AG09309 (cell line): ENCODE data around the gene CTSL.

Experiments used
- DNase-seq: peaks from one replicate; pipeline ENCODE4 v3.0.0-alpha.2; 2010; ENCODE audit warnings: low read depth
- H3K4me3 ChIP-seq: 2 replicates; pipeline ENCODE4 v1.5.1; 2011; ENCODE audit warnings: mild to moderate bottlenecking, low read depth, low read length, moderate library complexity; ENCODE audit not compliant: control insufficient read depth
- CTCF ChIP-seq: IDR thresholded peaks from 2 replicates; pipeline ENCODE4 v1.5.1; 2011; ENCODE audit warnings: mild to moderate bottlenecking, low read depth, low read length, inconsistent platforms; ENCODE audit not compliant: insufficient read depth, control insufficient read depth; ENCODE audit errors: missing control alignments

The CTSL gene

GRCh38 chr9:87682618-87683017 lies 43.3 kb upstream of the CTSL start:
- H3K4me3 ChIP-seq: no peak overlapping the region
- DNase-seq: no peak
- no peak for TF ChIP-seq CTCF

- TF ChIP-seq CTCF: no peak
Observed at GRCh38 chr9:87683751-87684626, 41.9 kb upstream of the CTSL start.

DNA sequence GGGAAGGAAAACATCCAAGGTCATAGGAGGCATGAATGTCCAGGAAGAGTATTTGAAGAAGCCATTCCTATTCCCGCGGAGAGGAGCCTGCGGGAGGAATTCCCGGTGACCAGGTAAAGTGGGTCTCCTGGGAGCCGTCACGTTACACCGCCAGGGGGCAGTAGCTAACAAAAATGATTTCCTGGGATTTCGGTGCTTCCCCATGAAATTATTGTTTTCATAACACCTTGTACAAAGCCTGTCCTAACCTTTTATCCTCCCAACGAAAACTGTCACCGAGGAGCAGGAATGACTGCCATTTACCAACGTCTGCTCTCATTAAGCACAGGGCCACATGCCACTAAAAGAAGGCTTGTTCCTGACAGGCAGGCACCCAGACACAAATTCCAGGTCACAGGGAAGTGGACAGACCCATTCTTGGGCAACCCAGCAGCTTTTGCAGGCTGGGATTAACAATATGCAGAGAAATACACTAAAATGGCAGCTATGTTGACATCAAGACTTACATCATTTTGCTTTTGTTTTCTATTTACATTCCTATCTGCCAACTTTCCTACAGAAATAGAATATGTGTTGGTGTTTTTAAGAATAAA lies 41.2 kb upstream of the CTSL start:
- no peak overlapping the region for H3K4me3 ChIP-seq
- TF ChIP-seq CTCF: peak; percentile 77
- DNase-seq: no peak

More at GRCh38 chr9:87683751-87684626, 41.9 kb upstream of the CTSL start:
- H3K4me3 ChIP-seq: no peak overlapping the region
- DNase-seq: no peak

GRCh38 chr9:87685441-87685840 lies 40.5 kb upstream of the CTSL start:
- no peak overlapping the region for H3K4me3 ChIP-seq
- no peak for TF ChIP-seq CTCF
- no peak for DNase-seq

- DNase-seq: no peak
- no peak overlapping the region for H3K4me3 ChIP-seq
- TF ChIP-seq CTCF: no peak
Observed at GRCh38 chr9:87685871-87686519, 39.9 kb upstream of the CTSL start.

DNA sequence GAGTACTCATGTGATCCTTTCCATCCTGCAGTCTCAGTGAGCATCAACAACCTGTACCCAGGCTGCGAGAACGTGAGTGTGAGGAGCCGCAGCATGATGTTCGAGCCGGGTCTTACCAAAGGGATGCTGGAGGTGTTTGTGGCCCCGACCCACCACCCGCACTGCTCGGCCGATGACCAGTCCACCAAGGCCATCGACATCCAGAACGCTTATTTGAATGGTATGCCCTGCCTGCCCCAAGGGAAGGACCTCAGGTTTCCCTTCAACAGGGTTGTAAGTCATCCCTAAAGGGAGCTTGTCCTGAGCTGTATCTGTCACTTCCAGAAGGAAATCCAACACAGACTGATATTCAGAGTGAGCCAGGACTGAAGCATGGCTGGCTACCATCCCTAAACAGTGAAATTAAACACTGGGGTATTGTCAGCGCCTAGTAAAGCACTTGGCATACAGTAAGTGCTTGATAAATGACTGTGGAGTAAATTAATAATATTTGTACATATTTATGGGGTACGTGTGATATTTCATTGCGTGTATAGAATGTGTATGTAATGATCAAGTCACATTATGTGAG lies 39.3 kb upstream of the CTSL start:
- TF ChIP-seq CTCF: no peak

More for the DNA sequence above, 39.3 kb upstream of the CTSL start:
- H3K4me3 ChIP-seq: no peak overlapping the region
- DNase-seq: no peak
